Breast epithelium (tissue), 4 donors: ENCODE results near the gene MRPL20. TPM values are rescaled to one million over a fixed set of nuclear protein-coding genes. Genes with fewer than 3 reads are reported as not detected.

Experiments used
- DNase-seq, 2 donors: peaks; one replicate each; pipeline ENCODE4 v3.0.0-alpha.2; 2019; ENCODE audit warnings: low spot score in 2 of 2
- H3K27ac ChIP-seq, 2 donors: fragments of 200-600 bp; sonication (generic) in 1 of 2; one replicate each; pipeline ENCODE4 v1.5.1; 2016 to 2019; ENCODE audit warnings: mild to moderate bottlenecking in 1 of 2
- H3K27me3 ChIP-seq, 2 donors: fragments of 200-600 bp; sonication (generic) in 1 of 2; one replicate each; pipeline versions ENCODE4 v1.5.1 to v1.6.0; 2017 to 2019; ENCODE audit warnings: control low read depth in 1 of 2, mild to moderate bottlenecking in 1 of 2
- H3K36me3 ChIP-seq: fragments of 200-600 bp; one replicate; pipeline ENCODE4 v1.5.1; 2019
- H3K4me1 ChIP-seq, 2 donors: fragments of 200-600 bp; sonication (generic); one replicate each; pipeline ENCODE4 v1.5.1; 2016 to 2019; ENCODE audit warnings: control low read depth in 1 of 2
- H3K4me3 ChIP-seq, 3 donors: fragments of 200-600 bp; sonication (generic); 1 replicate in 2 of 3; 2 replicates in 1 of 3; pipeline ENCODE4 v1.5.1; 2016 to 2019; ENCODE audit warnings: mild to moderate bottlenecking in 3 of 3, moderate library complexity in 2 of 3
- H3K9me3 ChIP-seq, 2 donors: fragments of 200-600 bp; sonication (generic) in 1 of 2; one replicate each; pipeline ENCODE4 v1.5.1; 2016 to 2019; ENCODE audit warnings: control low read depth in 1 of 2
- CTCF ChIP-seq, 3 donors: fragments of 450-650 bp; IDR thresholded peaks; one replicate each; pipeline ENCODE4 v1.5.1; 2016 to 2017; ENCODE audit warnings: antibody characterized with exemption in 3 of 3, mild to moderate bottlenecking in 3 of 3, moderate library complexity in 3 of 3
- POLR2A ChIP-seq: fragments of 450-650 bp; IDR thresholded peaks from one replicate; pipeline ENCODE4 v1.6.1; 2016; ENCODE audit warnings: antibody characterized with exemption, mild to moderate bottlenecking, moderate library complexity
- POLR2AphosphoS5 ChIP-seq, 3 donors: sonication (generic); formaldehyde crosslinking; IDR thresholded peaks; one replicate each; pipeline ENCODE4 v1.6.1; 2017; ENCODE audit warnings: antibody characterized with exemption in 3 of 3
- intact Hi-C: fragments of 100-400 bp; cut with DNase I; formaldehyde crosslinking; loops from one replicate; pipeline ENCODE4 v1.15.1; 2023; ENCODE audit warnings: low total_unique reads
- total RNA-seq, 3 donors: library from RNA; depleted of rRNA; stranded (reverse); fragments of >200 nt; gene quantifications; one replicate each; pipeline ENCODE4 v1.1.0, GENCODE V29; 2016

The MRPL20 gene
- total RNA-seq, 3 donors from 2014 or later = 127 to 149 (median 147) TPM

GRCh38 chr1:1360506-1361169, 46.5 kb downstream of the MRPL20 start:
- no peaks in the 10 kb centered on the region for H3K27me3 ChIP-seq
- TF ChIP-seq POLR2AphosphoS5 (IDR thresholded peaks at IDR 0.05) (peak; percentile 26 to 71 (median 42)), POLR2A (no peak), CTCF (IDR thresholded peaks at IDR 0.05) (no peak)
- DNase-seq = peak; percentile 81 to 83
- H3K4me1 ChIP-seq = peaks cover 26 to 31% of the 10 kb centered on the region in 2 donors
- H3K27ac ChIP-seq = peak overlapping the region; percentile 92 to 98
- H3K9me3 ChIP-seq = no peaks in the 10 kb centered on the region
- peak overlapping the region in 2 of 3 donors; percentile 70 to 76 for H3K4me3 ChIP-seq
- intact Hi-C loops = no loop called here
- H3K36me3 ChIP-seq = no peaks in the 10 kb centered on the region

GRCh38 chr1:1359664-1360468, 47.2 kb downstream of the MRPL20 start:
- Histone ChIP-seq H3K27ac (peak overlapping the region; percentile 92 to 98), H3K27me3 (no peaks in the 10 kb centered on the region), H3K4me1 (peaks cover 26 to 31% of the 10 kb centered on the region in 2 donors), H3K36me3 (no peaks in the 10 kb centered on the region), H3K9me3 (no peaks in the 10 kb centered on the region), H3K4me3 (peak overlapping the region; percentile 8 to 76 (median 70))
- TF ChIP-seq POLR2A = no peak
- peak; percentile 34 to 79 (median 48) for TF ChIP-seq POLR2AphosphoS5 (IDR thresholded peaks at IDR 0.05)
- intact Hi-C loops = no loop called here
- DNase-seq = peak; percentile 72 to 74

- H3K4me1 ChIP-seq = peaks cover 26 to 31% of the 10 kb centered on the region in 2 donors
- TF ChIP-seq POLR2A (no peak), CTCF (IDR thresholded peaks at IDR 0.05) (no peak), POLR2AphosphoS5 (IDR thresholded peaks at IDR 0.05) (no peak)
- DNase-seq = no peak
- H3K27ac ChIP-seq = peak overlapping the region; percentile 92 to 98
- H3K9me3 ChIP-seq = no peaks in the 10 kb centered on the region
- intact Hi-C loops = no loop called here
- H3K27me3 ChIP-seq = no peaks in the 10 kb centered on the region
- H3K4me3 ChIP-seq = peak overlapping the region; percentile 70 to 76 (median 71)
- H3K36me3 ChIP-seq = no peaks in the 10 kb centered on the region
These were observed 47.8 kb downstream of the MRPL20 start for GRCh38 chr1:1359308-1359663.

GRCh38 chr1:1358433-1359271, 48.4 kb downstream of the MRPL20 start, which contains the start of gene MXRA8:
Gene MXRA8, minus strand, starts transcription at chr1:1358555. Its CDS starts 51 bp downstream, at chr1:1358504.
- peak within 1 kb of the TSS; percentile 92 to 98 for H3K27ac ChIP-seq
- DNase-seq = peak in 1 of 2 donors; percentile 69

GRCh38 chr1:1357871-1358432, 49.1 kb downstream of the MRPL20 start:
- no peaks in the 10 kb centered on the region for H3K27me3 ChIP-seq
- intact Hi-C loops = no loop called here
- TF ChIP-seq CTCF (IDR thresholded peaks at IDR 0.05) (no peak), POLR2AphosphoS5 (IDR thresholded peaks at IDR 0.05) (no peak), POLR2A (no peak)
- no peak for DNase-seq
- H3K4me1 ChIP-seq = peaks cover 26 to 34% of the 10 kb centered on the region in 2 donors
- peak overlapping the region; percentile 70 to 76 (median 71) for H3K4me3 ChIP-seq
- H3K36me3 ChIP-seq = no peaks in the 10 kb centered on the region
- peak overlapping the region; percentile 92 to 98 for H3K27ac ChIP-seq
- no peaks in the 10 kb centered on the region for H3K9me3 ChIP-seq

More at GRCh38 chr1:1358433-1359271, 48.4 kb downstream of the MRPL20 start, which contains the start of gene MXRA8:
- H3K27me3 ChIP-seq = no peaks in the 10 kb centered on the region
- H3K4me1 ChIP-seq = peaks cover 26 to 31% of the 10 kb centered on the region in 2 donors
- H3K4me3 ChIP-seq = peak within 1 kb of the TSS; percentile 70 to 76 (median 71)
- TF ChIP-seq POLR2A (no peak), POLR2AphosphoS5 (IDR thresholded peaks at IDR 0.05) (peak in 1 of 3 donors; percentile 9)
- no peaks in the 10 kb centered on the region for H3K9me3 ChIP-seq
- intact Hi-C loops = no loop called here
- no peaks in the 10 kb centered on the region for H3K36me3 ChIP-seq
